GM21423 (cell line): ENCODE data around the gene ST3GAL2.
A peak's percentile ranks its signal among the peaks of the same experiment; 100 is the strongest.
"Not testable (repeated sequence)": the region's sequence is repeated elsewhere in the genome, so short reads cannot be mapped to it uniquely, and the experiment has no call there.

Source experiments
- ATAC-seq: cut with Tn5 transposase; IDR thresholded peaks from one replicate; pipeline ENCODE4 v1.9.1; 2021; ENCODE audit warnings: mild to moderate bottlenecking, moderate library complexity; ENCODE audit not compliant: unreplicated experiment

Gene ST3GAL2

GRCh38 chr16:70388006-70388680 is 50.8 kb downstream of the ST3GAL2 start:
- ATAC-seq, result no peak

GRCh38 chr16:70386289-70386986 is 52.5 kb downstream of the ST3GAL2 start:
- ATAC-seq, result not testable (repeated sequence)

GRCh38 chr16:70383421-70383960 is 55.4 kb downstream of the ST3GAL2 start:
- no peak for ATAC-seq

GRCh38 chr16:70381604-70382342 is 57.1 kb downstream of the ST3GAL2 start:
- no peak for ATAC-seq

- peak; percentile 87 for ATAC-seq
Measured at GRCh38 chr16:70380919-70381603, 57.8 kb downstream of the ST3GAL2 start.

- ATAC-seq, result peak; percentile 7
Measured at GRCh38 chr16:70380248-70380918, 58.5 kb downstream of the ST3GAL2 start.

GRCh38 chr16:70378869-70379493 is 59.9 kb downstream of the ST3GAL2 start:
- ATAC-seq, result no peak

GRCh38 chr16:70377782-70378181 is 61.1 kb downstream of the ST3GAL2 start:
- ATAC-seq, result no peak

- ATAC-seq, result no peak
Measured at GRCh38 chr16:70375636-70376611, 63.0 kb downstream of the ST3GAL2 start.

- ATAC-seq, result no peak
Measured at GRCh38 chr16:70374213-70374612, 64.7 kb downstream of the ST3GAL2 start.

GRCh38 chr16:70372921-70373728 is 65.8 kb downstream of the ST3GAL2 start:
- no peak for ATAC-seq

GRCh38 chr16:70370924-70371323 is 68.0 kb downstream of the ST3GAL2 start:
- no peak for ATAC-seq

- ATAC-seq, result not testable (repeated sequence)
Measured at GRCh38 chr16:70370145-70370544, 68.8 kb downstream of the ST3GAL2 start.

GRCh38 chr16:70364399-70364798 is 74.5 kb downstream of the ST3GAL2 start:
- no peak for ATAC-seq

GRCh38 chr16:70359552-70359951 is 79.3 kb downstream of the ST3GAL2 start:
- no peak for ATAC-seq

GRCh38 chr16:70349783-70350182 is 89.1 kb downstream of the ST3GAL2 start:
- ATAC-seq, result no peak

- ATAC-seq, result no peak
Measured at GRCh38 chr16:70348991-70349390, 89.9 kb downstream of the ST3GAL2 start.

GRCh38 chr16:70345840-70346239 is 93.1 kb downstream of the ST3GAL2 start:
- ATAC-seq, result no peak
